ENCODE measurements around the gene SREBF1. TPM values are rescaled to one million over a fixed set of nuclear protein-coding genes. Genes with fewer than 3 reads are reported as not detected.
A peak's percentile ranks its signal among the peaks of the same experiment; 100 is the strongest.

Gene SREBF1
- total RNA-seq, 1 donor from 2014 or later = 187 TPM

GRCh38 chr17:17844079-17844478, 7.3 kb upstream of the SREBF1 start:
- no peak overlapping the region for H3K27ac Mint-ChIP-seq

GRCh38 chr17:17843096-17843495, 6.3 kb upstream of the SREBF1 start:
- H3K27ac Mint-ChIP-seq = peak overlapping the region; percentile 79
- H3K36me3 Mint-ChIP-seq = no peaks in the 10 kb centered on the region
- no peaks in the 10 kb centered on the region for H3K9me3 Mint-ChIP-seq
- H3K27me3 Mint-ChIP-seq (ENCODE audit: low read depth) = no peaks in the 10 kb centered on the region
- H3K4me1 Mint-ChIP-seq = peaks cover 24% of the 10 kb centered on the region
- no peak overlapping the region for H3K4me3 Mint-ChIP-seq
- no peak for DNase-seq (ENCODE audit: low spot score in 2 of 2, unreplicated experiment in 2 of 2)
- TF ChIP-seq CTCF (IDR thresholded peaks at IDR 0.05; ENCODE audit: unreplicated experiment) = no peak

More at GRCh38 chr17:17844079-17844478, 7.3 kb upstream of the SREBF1 start:
- H3K9me3 Mint-ChIP-seq = no peaks in the 10 kb centered on the region
- no peak for DNase-seq (ENCODE audit: low spot score in 2 of 2, unreplicated experiment in 2 of 2)
- H3K36me3 Mint-ChIP-seq = no peaks in the 10 kb centered on the region
- H3K4me3 Mint-ChIP-seq = no peak overlapping the region
- H3K27me3 Mint-ChIP-seq (ENCODE audit: low read depth) = no peaks in the 10 kb centered on the region
- H3K4me1 Mint-ChIP-seq = peaks cover 16% of the 10 kb centered on the region
- TF ChIP-seq CTCF (IDR thresholded peaks at IDR 0.05; ENCODE audit: unreplicated experiment) = no peak

- Mint-ChIP-seq H3K4me3 (no peak overlapping the region), H3K4me1 (peaks cover 32% of the 10 kb centered on the region), H3K27me3 (ENCODE audit: low read depth) (no peaks in the 10 kb centered on the region), H3K27ac (peak overlapping the region; percentile 93), H3K36me3 (no peaks in the 10 kb centered on the region), H3K9me3 (no peaks in the 10 kb centered on the region)
- no peak for DNase-seq (ENCODE audit: low spot score in 2 of 2, unreplicated experiment in 2 of 2)
- no peak for TF ChIP-seq CTCF (IDR thresholded peaks at IDR 0.05; ENCODE audit: unreplicated experiment)
Measured at GRCh38 chr17:17842111-17842876, 5.5 kb upstream of the SREBF1 start.

- Mint-ChIP-seq H3K9me3 (no peaks in the 10 kb centered on the region), H3K4me3 (no peak overlapping the region), H3K4me1 (peaks cover 36% of the 10 kb centered on the region), H3K36me3 (no peaks in the 10 kb centered on the region), H3K27ac (peak overlapping the region; percentile 93), H3K27me3 (ENCODE audit: low read depth) (no peaks in the 10 kb centered on the region)
- TF ChIP-seq CTCF (IDR thresholded peaks at IDR 0.05; ENCODE audit: unreplicated experiment) = no peak
- DNase-seq (ENCODE audit: low spot score in 2 of 2, unreplicated experiment in 2 of 2) = no peak
Measured at GRCh38 chr17:17841601-17842025, 4.8 kb upstream of the SREBF1 start.

- peaks cover 38% of the 10 kb centered on the region for H3K4me1 Mint-ChIP-seq
- no peaks in the 10 kb centered on the region for H3K27me3 Mint-ChIP-seq (ENCODE audit: low read depth)
Measured at GRCh38 chr17:17840751-17841591, 4.2 kb upstream of the SREBF1 start.

More at GRCh38 chr17:17840751-17841591, 4.2 kb upstream of the SREBF1 start:
- peak overlapping the region; percentile 93 for H3K27ac Mint-ChIP-seq
- H3K9me3 Mint-ChIP-seq = no peaks in the 10 kb centered on the region
- no peak for DNase-seq (ENCODE audit: low spot score in 2 of 2, unreplicated experiment in 2 of 2)
- no peak for TF ChIP-seq CTCF (IDR thresholded peaks at IDR 0.05; ENCODE audit: unreplicated experiment)
- no peaks in the 10 kb centered on the region for H3K36me3 Mint-ChIP-seq
- H3K4me3 Mint-ChIP-seq = peak overlapping the region; percentile 33
